Measurements from ENCODE around the gene HTRA3.
A peak's percentile ranks its signal among the peaks of the same experiment; 100 is the strongest.

HTRA3 gene

GRCh38 chr4:8323947-8324555 is 54.5 kb downstream of the HTRA3 start:
- H3K36me3 ChIP-seq (ENCODE audit: control insufficient read depth in 5 of 5, insufficient read depth in 5 of 5, low read length in 5 of 5): no peaks in the 10 kb centered on the region
- no peak overlapping the region for H3K27ac ChIP-seq (ENCODE audit: low read depth, low read length)
- no peaks in the 10 kb centered on the region for H3K27me3 ChIP-seq (ENCODE audit: control insufficient read depth in 5 of 5, insufficient read depth in 4 of 5, low read length in 5 of 5)
- H3K4me3 ChIP-seq (ENCODE audit: low read depth in 1 of 5, low read length in 5 of 5): no peak overlapping the region
- peaks cover 0 to 10% (median 7%) of the 10 kb centered on the region in 5 donors for H3K9me3 ChIP-seq (ENCODE audit: control insufficient read depth in 5 of 5, low read length in 5 of 5)
- H3K4me1 ChIP-seq (ENCODE audit: control insufficient read depth in 5 of 5, insufficient read depth in 5 of 5, low read length in 5 of 5): peaks cover 9 to 15% (median 10%) of the 10 kb centered on the region in 5 donors
- no peak overlapping the region for H3K9ac ChIP-seq (ENCODE audit: low read length in 5 of 5)

- Histone ChIP-seq H3K9me3 (ENCODE audit: control insufficient read depth in 5 of 5, low read length in 5 of 5) (peaks cover 0 to 10% (median 7%) of the 10 kb centered on the region in 5 donors), H3K27me3 (ENCODE audit: control insufficient read depth in 5 of 5, insufficient read depth in 4 of 5, low read length in 5 of 5) (no peaks in the 10 kb centered on the region), H3K4me1 (ENCODE audit: control insufficient read depth in 5 of 5, insufficient read depth in 5 of 5, low read length in 5 of 5) (peaks cover 7 to 8% (median 8%) of the 10 kb centered on the region in 5 donors), H3K4me3 (ENCODE audit: low read depth in 1 of 5, low read length in 5 of 5) (no peak overlapping the region), H3K27ac (ENCODE audit: low read depth, low read length) (no peak overlapping the region), H3K36me3 (ENCODE audit: control insufficient read depth in 5 of 5, insufficient read depth in 5 of 5, low read length in 5 of 5) (no peaks in the 10 kb centered on the region), H3K9ac (ENCODE audit: low read length in 5 of 5) (no peak overlapping the region)
These were observed 55.2 kb downstream of the HTRA3 start for GRCh38 chr4:8324640-8325239.

- H3K4me3 ChIP-seq (ENCODE audit: low read depth in 1 of 5, low read length in 5 of 5): no peak overlapping the region
- H3K27ac ChIP-seq (ENCODE audit: low read depth, low read length): no peak overlapping the region
- H3K9ac ChIP-seq (ENCODE audit: low read length in 5 of 5): no peak overlapping the region
- peaks cover 0 to 10% (median 7%) of the 10 kb centered on the region in 5 donors for H3K9me3 ChIP-seq (ENCODE audit: control insufficient read depth in 5 of 5, low read length in 5 of 5)
- H3K27me3 ChIP-seq (ENCODE audit: control insufficient read depth in 5 of 5, insufficient read depth in 4 of 5, low read length in 5 of 5): no peaks in the 10 kb centered on the region
- H3K4me1 ChIP-seq (ENCODE audit: control insufficient read depth in 5 of 5, insufficient read depth in 5 of 5, low read length in 5 of 5): peaks cover 0 to 6% (median 1%) of the 10 kb centered on the region in 5 donors
- H3K36me3 ChIP-seq (ENCODE audit: control insufficient read depth in 5 of 5, insufficient read depth in 5 of 5, low read length in 5 of 5): no peaks in the 10 kb centered on the region
These were observed 55.9 kb downstream of the HTRA3 start for GRCh38 chr4:8325291-8325973.

- peaks cover 3 to 12% (median 7%) of the 10 kb centered on the region in 5 donors for H3K4me1 ChIP-seq (ENCODE audit: control insufficient read depth in 5 of 5, insufficient read depth in 5 of 5, low read length in 5 of 5)
- H3K36me3 ChIP-seq (ENCODE audit: control insufficient read depth in 5 of 5, insufficient read depth in 5 of 5, low read length in 5 of 5): no peaks in the 10 kb centered on the region
- no peak overlapping the region for H3K9ac ChIP-seq (ENCODE audit: low read length in 5 of 5)
- H3K27me3 ChIP-seq (ENCODE audit: control insufficient read depth in 5 of 5, insufficient read depth in 4 of 5, low read length in 5 of 5): no peaks in the 10 kb centered on the region
- no peak overlapping the region for H3K4me3 ChIP-seq (ENCODE audit: low read depth in 1 of 5, low read length in 5 of 5)
- no peak overlapping the region for H3K27ac ChIP-seq (ENCODE audit: low read depth, low read length)
- H3K9me3 ChIP-seq (ENCODE audit: control insufficient read depth in 5 of 5, low read length in 5 of 5): peaks cover 0 to 10% (median 7%) of the 10 kb centered on the region in 5 donors
These were observed 56.7 kb downstream of the HTRA3 start for GRCh38 chr4:8326206-8326605.

- no peak overlapping the region for H3K4me3 ChIP-seq (ENCODE audit: low read depth in 1 of 5, low read length in 5 of 5)
These were observed 58.9 kb downstream of the HTRA3 start for GRCh38 chr4:8328456-8328855.

GRCh38 chr4:8328866-8329559 is 59.5 kb downstream of the HTRA3 start:
- Histone ChIP-seq H3K9ac (ENCODE audit: low read length in 5 of 5) (no peak overlapping the region), H3K36me3 (ENCODE audit: control insufficient read depth in 5 of 5, insufficient read depth in 5 of 5, low read length in 5 of 5) (no peaks in the 10 kb centered on the region), H3K27ac (ENCODE audit: low read depth, low read length) (no peak overlapping the region), H3K4me3 (ENCODE audit: low read depth in 1 of 5, low read length in 5 of 5) (no peak overlapping the region), H3K4me1 (ENCODE audit: control insufficient read depth in 5 of 5, insufficient read depth in 5 of 5, low read length in 5 of 5) (peaks cover 3 to 16% (median 8%) of the 10 kb centered on the region in 5 donors), H3K9me3 (ENCODE audit: control insufficient read depth in 5 of 5, low read length in 5 of 5) (peaks cover 0 to 10% (median 3%) of the 10 kb centered on the region in 5 donors), H3K27me3 (ENCODE audit: control insufficient read depth in 5 of 5, insufficient read depth in 4 of 5, low read length in 5 of 5) (no peaks in the 10 kb centered on the region)

More at GRCh38 chr4:8328456-8328855, 58.9 kb downstream of the HTRA3 start:
- H3K27me3 ChIP-seq (ENCODE audit: control insufficient read depth in 5 of 5, insufficient read depth in 4 of 5, low read length in 5 of 5): no peaks in the 10 kb centered on the region
- no peak overlapping the region for H3K9ac ChIP-seq (ENCODE audit: low read length in 5 of 5)
- H3K4me1 ChIP-seq (ENCODE audit: control insufficient read depth in 5 of 5, insufficient read depth in 5 of 5, low read length in 5 of 5): peaks cover 3 to 16% (median 8%) of the 10 kb centered on the region in 5 donors
- peaks cover 0 to 10% (median 6%) of the 10 kb centered on the region in 5 donors for H3K9me3 ChIP-seq (ENCODE audit: control insufficient read depth in 5 of 5, low read length in 5 of 5)
- H3K36me3 ChIP-seq (ENCODE audit: control insufficient read depth in 5 of 5, insufficient read depth in 5 of 5, low read length in 5 of 5): no peaks in the 10 kb centered on the region
- no peak overlapping the region for H3K27ac ChIP-seq (ENCODE audit: low read depth, low read length)

- Histone ChIP-seq H3K9ac (ENCODE audit: low read length in 5 of 5) (no peak overlapping the region), H3K9me3 (ENCODE audit: control insufficient read depth in 5 of 5, low read length in 5 of 5) (peaks cover 0 to 10% (median 0%) of the 10 kb centered on the region in 5 donors), H3K4me3 (ENCODE audit: low read depth in 1 of 5, low read length in 5 of 5) (no peak overlapping the region), H3K36me3 (ENCODE audit: control insufficient read depth in 5 of 5, insufficient read depth in 5 of 5, low read length in 5 of 5) (no peaks in the 10 kb centered on the region), H3K4me1 (ENCODE audit: control insufficient read depth in 5 of 5, insufficient read depth in 5 of 5, low read length in 5 of 5) (peaks cover 3 to 16% (median 8%) of the 10 kb centered on the region in 5 donors), H3K27ac (ENCODE audit: low read depth, low read length) (no peak overlapping the region), H3K27me3 (ENCODE audit: control insufficient read depth in 5 of 5, insufficient read depth in 4 of 5, low read length in 5 of 5) (no peaks in the 10 kb centered on the region)
These were observed 60.0 kb downstream of the HTRA3 start for GRCh38 chr4:8329560-8329858.

- Histone ChIP-seq H3K27me3 (ENCODE audit: control insufficient read depth in 5 of 5, insufficient read depth in 4 of 5, low read length in 5 of 5) (no peaks in the 10 kb centered on the region), H3K27ac (ENCODE audit: low read depth, low read length) (no peak overlapping the region), H3K9me3 (ENCODE audit: control insufficient read depth in 5 of 5, low read length in 5 of 5) (peaks cover 0 to 10% (median 0%) of the 10 kb centered on the region in 5 donors), H3K36me3 (ENCODE audit: control insufficient read depth in 5 of 5, insufficient read depth in 5 of 5, low read length in 5 of 5) (no peaks in the 10 kb centered on the region), H3K4me1 (ENCODE audit: control insufficient read depth in 5 of 5, insufficient read depth in 5 of 5, low read length in 5 of 5) (peaks cover 3 to 16% (median 8%) of the 10 kb centered on the region in 5 donors), H3K9ac (ENCODE audit: low read length in 5 of 5) (no peak overlapping the region), H3K4me3 (ENCODE audit: low read depth in 1 of 5, low read length in 5 of 5) (no peak overlapping the region)
These were observed 60.6 kb downstream of the HTRA3 start for GRCh38 chr4:8329859-8330761.

GRCh38 chr4:8330821-8331574 is 61.4 kb downstream of the HTRA3 start:
- no peaks in the 10 kb centered on the region for H3K36me3 ChIP-seq (ENCODE audit: control insufficient read depth in 5 of 5, insufficient read depth in 5 of 5, low read length in 5 of 5)
- H3K9ac ChIP-seq (ENCODE audit: low read length in 5 of 5): peak overlapping the region in 1 of 5 donors; percentile 42
- H3K27ac ChIP-seq (ENCODE audit: low read depth, low read length): no peak overlapping the region
- H3K9me3 ChIP-seq (ENCODE audit: control insufficient read depth in 5 of 5, low read length in 5 of 5): peaks cover 0 to 12% (median 0%) of the 10 kb centered on the region in 5 donors
- peaks cover 3 to 16% (median 8%) of the 10 kb centered on the region in 5 donors for H3K4me1 ChIP-seq (ENCODE audit: control insufficient read depth in 5 of 5, insufficient read depth in 5 of 5, low read length in 5 of 5)
- no peaks in the 10 kb centered on the region for H3K27me3 ChIP-seq (ENCODE audit: control insufficient read depth in 5 of 5, insufficient read depth in 4 of 5, low read length in 5 of 5)
- H3K4me3 ChIP-seq (ENCODE audit: low read depth in 1 of 5, low read length in 5 of 5): no peak overlapping the region

All from subcutaneous abdominal adipose tissue (tissue), 5 donors.